Erythroblast (primary cell): ENCODE measurements around the gene GABRR2.

Experiments
- DNase-seq, 2 experiments: peaks; one replicate each; lab custom pipeline; 2025; lab: John Stamatoyannopoulos, UW
- GATA1 ChIP-seq: IDR thresholded peaks from 2 replicates; pipeline ENCODE4 v1.6.1; 2011; ENCODE audit warnings: low read depth, mild to moderate bottlenecking, control low read depth, low read length, moderate library complexity
- POLR2A ChIP-seq: IDR thresholded peaks from 2 replicates; pipeline ENCODE4 v1.6.1; 2011; ENCODE audit warnings: mild to moderate bottlenecking, low read length

The GABRR2 gene

DNA sequence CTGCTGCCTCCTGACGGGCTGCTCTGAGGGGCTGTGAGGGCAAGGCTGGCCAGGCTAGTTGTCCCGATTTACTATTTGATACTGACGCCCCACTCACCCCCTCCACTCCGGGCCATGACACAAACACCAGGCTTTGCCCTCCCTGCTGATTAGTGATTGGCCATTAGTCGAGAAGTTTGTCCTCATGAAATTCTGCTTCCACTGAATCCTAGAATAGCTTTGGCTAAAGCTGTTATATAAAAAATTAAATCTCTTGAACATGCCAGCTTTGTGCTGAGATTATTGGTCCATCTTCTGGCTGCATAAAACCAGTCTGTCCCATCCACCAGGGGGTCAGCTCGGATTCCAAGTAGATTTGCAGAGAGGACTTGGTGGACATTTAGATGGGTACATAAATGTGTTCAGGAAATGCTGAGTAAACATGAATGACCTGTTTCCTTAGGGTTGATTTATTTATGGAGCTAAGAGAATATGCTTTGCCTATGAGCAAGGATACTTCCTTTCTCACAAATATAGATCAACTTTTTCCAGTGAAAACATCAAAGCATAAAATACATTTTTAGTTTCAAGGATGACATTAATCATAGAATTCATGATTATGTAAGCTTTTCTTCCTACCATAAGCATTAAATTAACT, at the start of gene GABRR2:
Gene GABRR2, minus strand, starts transcription at position 51 of the 637 bp plus-strand sequence. CDS start 134 bp downstream, outside the sequence.
- TF ChIP-seq GATA1 (no peak), POLR2A (no peak)
- DNase-seq, result no peak

DNA sequence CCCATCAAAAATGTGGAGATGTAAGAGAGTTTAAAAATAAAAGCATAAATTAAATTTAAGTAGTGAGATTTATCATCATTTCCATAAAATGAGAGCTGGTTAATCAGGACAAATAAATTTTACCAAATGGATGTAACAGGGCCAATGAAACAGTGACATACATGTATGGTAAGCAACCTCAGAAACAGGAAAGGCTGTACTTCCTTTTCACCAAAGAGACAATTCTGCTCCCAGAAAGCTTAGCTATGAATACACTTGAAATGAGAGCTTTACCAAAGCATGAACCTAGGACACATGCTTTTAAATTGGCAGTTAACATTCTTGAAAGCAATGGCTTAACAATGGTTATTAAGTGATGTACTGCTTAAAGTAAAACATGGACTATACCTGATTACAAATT, 49.5 kb upstream of the GABRR2 start:
- DNase-seq, result no peak
- TF ChIP-seq GATA1 (no peak), POLR2A (no peak)

DNA sequence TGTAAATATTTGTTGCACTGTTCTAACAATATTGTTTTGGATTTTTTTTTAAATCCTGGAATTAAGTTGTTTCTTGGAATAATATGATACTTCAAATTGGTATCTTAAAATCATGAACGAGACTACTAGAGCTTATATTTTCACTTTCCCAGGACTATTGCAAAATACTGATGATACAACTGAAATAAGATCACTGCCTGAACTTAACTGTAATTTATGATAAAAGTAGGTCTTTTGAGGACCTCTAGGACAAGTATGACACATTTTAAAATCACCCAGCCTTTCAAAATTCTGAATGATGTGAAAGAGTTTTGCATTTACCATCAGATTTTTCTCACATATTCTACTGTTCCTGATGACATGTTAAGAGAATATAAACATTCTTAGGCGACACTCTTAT, 46.1 kb upstream of the GABRR2 start:
- TF ChIP-seq GATA1, result no peak
- TF ChIP-seq POLR2A, result no peak
- no peak for DNase-seq

DNA sequence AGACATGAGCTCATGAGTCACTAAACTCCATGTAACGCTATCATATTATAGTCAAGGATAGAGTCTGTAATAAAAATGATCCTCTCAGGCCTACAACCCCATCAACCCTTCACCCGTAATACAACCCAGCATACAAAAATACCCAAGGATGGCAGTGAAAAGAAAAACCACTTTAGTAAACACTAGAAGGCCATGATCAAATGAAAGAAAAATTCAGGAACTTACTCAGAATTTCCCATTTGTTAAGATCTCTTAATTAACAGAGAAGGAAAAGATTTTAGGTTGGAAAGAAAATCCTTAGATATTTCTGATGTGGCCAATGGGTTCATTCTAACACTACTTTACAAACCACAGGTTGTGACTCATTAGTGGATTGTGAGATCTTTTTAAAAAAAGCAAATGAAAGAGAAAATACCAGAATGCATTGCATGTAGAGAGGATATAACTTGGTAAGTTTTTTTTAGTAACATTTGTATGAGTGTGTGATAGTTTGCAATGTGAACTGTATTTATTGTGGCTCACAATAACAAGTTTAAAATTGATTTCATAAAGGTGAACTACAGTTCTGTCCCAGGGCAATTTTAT, 45.4 kb upstream of the GABRR2 start:
- DNase-seq, result no peak
- TF ChIP-seq POLR2A (no peak), GATA1 (no peak)

DNA sequence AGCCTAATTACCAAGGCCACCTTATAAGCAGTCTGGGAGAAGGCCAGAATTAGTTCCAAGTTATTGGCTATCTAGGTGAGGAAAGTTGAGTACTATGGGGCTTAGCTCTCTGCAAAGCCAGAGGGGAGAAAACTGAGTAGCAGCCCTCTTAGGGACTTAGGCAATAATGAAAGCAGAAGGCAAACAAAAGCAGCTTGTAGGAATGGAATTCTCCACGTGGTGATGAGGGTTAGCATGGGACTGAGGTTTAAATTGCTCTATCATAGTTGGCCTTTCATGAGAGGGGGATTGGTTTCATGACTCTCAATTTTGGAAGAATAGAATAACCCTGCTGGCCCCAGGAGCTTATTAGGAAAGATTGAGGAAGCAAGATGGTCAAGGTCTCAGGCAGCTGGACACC, 44.5 kb upstream of the GABRR2 start:
- DNase-seq, result no peak
- no peak for TF ChIP-seq GATA1
- TF ChIP-seq POLR2A, result no peak

DNA sequence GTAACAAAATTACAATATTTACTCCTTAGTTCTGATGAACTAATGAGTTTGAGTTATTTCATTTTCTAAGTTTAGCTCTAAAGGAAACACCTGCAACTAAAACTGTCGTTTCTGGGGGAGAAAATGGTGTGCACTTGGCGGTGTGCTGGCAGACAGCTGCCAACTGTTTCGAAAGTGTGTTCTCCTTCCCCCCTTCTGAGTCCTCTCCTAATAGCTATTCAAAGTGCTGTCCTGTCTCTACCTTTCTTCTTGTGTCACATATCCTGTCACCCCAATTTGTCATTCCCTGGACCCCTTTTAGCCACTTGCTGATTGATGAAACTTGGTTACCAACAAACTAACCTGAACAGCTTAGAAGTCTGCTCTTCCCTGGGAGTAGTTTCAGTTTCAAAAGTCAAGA, 42.3 kb upstream of the GABRR2 start:
- peak; percentile 8 to 18 for DNase-seq
- TF ChIP-seq POLR2A (no peak), GATA1 (no peak)

DNA sequence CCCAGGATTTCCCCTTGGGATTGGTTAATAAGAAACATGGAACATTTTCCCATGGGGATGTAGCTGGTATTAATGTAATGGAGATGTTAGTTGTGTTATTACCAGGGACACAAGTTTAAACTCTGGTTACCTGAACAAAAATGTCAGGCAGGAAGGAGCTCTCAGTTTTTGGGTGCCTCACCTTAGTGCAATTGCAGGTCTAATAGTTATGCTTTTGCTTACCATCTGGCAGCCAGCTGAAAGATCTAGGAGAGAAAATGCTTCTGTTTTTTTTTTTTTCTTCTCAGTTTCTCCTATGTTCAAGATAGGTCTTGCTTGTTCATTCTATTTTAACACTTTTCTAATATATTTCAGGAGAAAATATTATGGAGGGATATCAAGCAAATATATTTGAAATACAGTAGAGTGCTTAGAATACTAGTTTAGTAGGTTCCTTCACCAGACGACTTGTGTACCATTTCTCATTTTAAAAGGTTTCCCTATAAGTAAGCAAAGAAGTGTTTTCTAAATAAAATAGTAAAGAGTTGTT, 41.6 kb upstream of the GABRR2 start:
- no peak for DNase-seq
- TF ChIP-seq GATA1 (no peak), POLR2A (no peak)

DNA sequence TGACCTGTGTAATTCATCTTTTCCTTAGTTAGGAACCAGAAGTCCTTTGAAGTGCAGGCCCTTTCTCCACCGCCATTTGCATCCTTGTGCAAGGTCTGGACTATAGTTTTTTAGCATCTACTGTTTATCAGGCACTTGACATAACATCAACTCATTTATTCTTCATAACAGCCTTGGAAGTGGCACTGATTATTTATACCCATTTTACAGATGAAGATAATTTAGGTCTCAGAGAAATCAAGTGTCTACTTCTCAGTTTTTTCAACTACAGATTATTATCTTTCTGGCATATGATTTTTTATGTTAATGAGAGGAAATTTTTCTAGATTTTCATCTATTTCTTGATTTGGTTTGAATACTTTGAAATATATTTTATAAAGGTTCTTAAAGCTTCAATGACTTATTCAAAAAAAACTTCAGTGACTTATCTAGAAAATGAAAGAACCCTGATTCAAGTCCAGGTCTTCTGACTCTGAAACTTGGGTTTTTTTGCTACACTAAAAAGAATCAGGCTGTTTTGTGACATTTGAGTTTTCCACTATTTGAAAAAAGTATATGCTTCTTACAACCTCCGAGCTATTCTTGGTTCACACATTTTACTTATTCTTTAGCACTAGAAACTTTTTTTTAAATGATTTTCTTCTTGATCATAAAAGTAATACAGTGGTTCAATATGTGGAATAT, 40.6 kb upstream of the GABRR2 start:
- TF ChIP-seq GATA1 (no peak), POLR2A (no peak)
- peak in 1 of 2 experiments; percentile 6 for DNase-seq

DNA sequence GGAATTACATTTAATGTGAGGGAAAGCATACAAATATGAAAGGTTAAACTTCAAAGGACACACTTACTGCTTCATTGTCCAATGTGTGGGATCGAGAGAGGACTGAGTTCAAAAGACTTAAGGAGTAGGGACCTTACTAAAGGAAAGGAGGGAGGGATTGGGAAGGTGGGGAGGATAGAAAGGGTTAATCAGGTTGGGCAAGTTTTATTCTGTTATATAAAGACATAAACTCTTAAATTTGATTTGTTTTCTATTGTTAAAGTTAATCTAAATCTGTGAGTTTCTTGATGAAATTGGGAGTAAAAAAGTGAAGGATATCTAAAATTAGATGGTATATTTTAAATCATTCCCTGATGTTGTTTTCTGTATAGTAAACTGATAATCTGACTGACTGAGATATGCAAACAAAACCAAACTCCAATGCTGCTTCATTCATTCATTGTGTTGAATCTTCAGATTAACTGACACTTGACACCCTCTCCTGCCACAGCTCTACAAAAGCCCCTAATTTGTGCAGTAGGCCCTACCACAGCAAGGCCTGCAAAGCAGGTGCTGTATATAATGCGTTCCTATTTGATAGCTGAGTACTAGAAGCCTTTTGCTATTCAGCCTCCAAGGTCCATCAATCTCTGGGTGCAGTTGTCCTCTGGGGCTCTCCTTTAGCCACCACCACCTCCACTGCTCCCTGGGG, 38.7 kb upstream of the GABRR2 start:
- peak in 1 of 2 experiments; percentile 20 for DNase-seq

DNA sequence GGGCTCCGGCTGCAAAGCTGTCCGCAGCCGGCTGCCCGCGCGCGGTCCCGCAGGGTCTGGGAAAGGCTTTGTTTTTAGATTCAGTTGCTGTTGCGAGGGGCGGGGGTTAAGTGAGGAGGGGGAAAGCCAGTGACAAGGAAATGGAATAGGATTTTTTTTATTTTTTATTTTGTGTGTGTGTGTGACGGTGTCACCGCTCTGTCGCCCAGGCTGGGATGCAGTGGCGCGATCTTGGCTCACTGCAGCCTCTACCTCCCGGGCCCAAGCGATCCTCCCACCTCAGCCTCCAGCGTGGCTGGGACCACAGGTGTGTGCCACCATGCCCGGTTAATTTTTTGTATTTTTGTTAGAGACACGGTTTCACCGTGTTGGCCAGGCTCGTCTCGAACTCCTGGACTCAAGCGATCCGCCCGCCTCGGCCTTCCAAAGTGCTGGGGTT, 38.0 kb upstream of the GABRR2 start:
- DNase-seq, result no peak
- TF ChIP-seq GATA1, result no peak
- no peak for TF ChIP-seq POLR2A

More for the DNA sequence above, 38.7 kb upstream of the GABRR2 start:
- no peak for TF ChIP-seq GATA1
- no peak for TF ChIP-seq POLR2A

DNA sequence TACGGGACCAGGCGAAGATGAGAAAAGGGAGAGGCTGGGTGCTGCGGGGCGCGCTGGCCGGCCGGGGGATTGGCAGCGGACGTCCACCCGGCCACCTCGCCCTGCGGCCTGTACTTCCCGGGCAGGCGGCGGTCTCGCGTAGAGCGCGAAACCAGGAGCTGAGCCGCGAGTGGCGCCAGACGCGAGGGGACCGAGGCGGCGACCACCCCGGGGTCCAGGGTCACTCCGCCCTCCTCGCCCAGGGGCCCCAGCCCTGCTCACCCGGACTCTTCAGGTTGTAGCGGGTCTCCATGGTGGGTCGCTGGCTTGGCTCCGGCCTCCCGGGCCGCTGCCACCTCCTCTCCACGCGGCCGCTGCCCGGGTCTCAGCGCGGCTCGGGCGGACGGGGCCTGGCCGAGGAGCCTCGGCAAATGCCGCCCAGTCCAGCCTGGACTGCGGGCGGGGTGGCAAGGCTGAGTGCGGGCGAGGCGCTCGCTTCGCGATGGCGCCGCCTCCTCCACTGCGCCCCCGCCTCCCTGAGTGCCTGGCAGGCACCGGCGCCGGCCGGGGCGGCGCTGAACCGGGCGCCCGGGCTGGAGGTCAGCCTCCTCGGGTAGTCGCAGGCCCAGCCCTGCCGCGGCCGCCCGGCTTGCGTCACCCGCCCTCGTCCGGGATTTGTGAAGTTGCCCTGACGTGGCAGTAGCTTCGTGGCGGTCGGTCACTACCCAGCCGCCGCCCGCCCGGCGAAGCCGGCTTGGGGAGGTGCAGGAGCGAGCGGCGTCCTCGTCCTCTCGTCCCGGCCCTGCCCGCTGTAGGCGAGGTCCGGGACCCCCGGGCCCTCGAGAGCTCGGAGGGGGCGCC, 37.4 kb upstream of the GABRR2 start, which contains the start of gene UBE2J1:
Gene UBE2J1, minus strand, starts transcription at position 445 of the 840 bp plus-strand sequence. Its CDS starts 153 bp downstream, at position 292.
- TF ChIP-seq GATA1 (no peak), POLR2A (peak; percentile 95)
- peak; percentile 92 to 95 for DNase-seq

DNA sequence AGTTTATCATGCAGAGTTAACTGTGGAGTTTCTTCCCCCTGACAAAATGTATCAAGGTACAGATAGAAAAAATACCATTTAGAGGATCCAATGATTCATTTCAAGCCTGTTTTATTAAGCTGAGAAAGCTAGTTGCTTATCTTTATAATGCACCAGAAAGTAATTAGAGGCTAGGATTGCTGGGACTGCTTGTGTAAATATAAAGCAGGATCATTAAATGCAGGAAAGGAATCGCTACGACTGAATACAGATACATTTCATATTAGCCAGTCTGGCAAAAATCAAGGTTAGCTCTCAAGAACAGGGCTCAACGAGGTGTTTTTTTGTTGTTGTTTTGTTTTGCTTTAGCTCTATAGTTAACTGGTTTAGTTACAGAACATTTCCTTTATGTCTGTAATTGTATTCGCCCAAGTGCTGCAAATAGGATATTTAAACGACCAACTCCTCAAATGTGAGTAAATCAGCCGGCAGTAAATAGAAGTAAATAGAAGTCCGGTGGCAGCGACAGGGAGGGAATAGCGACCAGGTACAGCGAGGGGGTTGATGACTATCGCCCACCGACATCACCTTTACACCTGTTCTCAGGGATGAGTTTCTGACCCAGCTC, 36.7 kb upstream of the GABRR2 start:
- no peak for DNase-seq

More for the DNA sequence above, 36.7 kb upstream of the GABRR2 start:
- TF ChIP-seq GATA1 (no peak), POLR2A (no peak)
